GM19240 (cell line): ENCODE results near the gene ADAMTS17.
"Not testable (repeated sequence)": the region's sequence is repeated elsewhere in the genome, so short reads cannot be mapped to it uniquely, and the experiment has no call there.

Source experiments
- DNase-seq: peaks from one replicate; pipeline ENCODE4 v3.0.0; 2011; ENCODE audit warnings: low spot score; ENCODE audit not compliant: insufficient read length

Gene ADAMTS17

DNA sequence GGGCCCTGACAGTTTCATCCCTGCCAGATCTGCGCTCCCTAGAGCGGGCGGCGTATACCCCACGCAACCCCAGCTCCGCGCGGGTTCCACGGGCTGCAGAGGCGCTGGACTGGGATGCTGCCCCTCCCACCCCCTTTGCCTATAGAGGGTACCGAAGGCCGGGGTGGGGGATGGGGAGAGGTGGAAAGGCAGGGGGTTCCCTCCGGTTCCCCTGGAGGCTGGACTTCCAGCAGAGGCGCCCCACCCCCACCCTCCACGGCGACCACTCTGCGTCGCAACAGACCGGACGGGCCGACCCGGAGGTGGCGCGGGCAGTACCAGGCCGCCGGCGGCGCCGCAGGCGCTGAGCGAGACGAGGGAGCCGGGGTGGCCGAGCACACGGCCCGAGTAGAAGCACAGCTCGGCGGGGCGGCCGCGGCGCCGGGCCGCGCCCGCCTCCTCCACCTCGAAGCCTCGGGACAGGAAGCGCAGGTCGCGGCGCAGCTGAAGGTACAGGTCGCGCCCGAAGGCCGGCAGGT, 995 bp downstream of the ADAMTS17 start:
- no peak for DNase-seq

DNA sequence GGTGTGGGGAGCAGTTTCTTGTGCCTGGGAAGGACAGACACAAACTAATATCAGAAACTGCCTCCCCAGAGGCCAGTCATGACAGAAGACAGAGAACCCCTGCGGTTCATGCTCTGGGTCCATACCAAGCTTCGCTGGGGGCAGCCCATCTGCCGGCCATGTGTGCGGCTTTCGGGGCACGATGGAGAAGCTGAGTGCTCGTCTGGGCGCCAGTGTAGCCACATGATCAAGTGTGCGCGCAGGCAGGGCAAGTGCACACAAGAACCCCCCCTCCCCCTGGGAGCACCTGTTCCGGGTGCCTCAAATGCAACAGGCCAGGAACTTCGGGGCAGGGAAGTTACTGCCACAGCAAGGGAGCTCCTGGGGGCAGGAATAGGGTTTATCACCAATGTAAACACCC, 1.8 kb downstream of the ADAMTS17 start:
- no peak for DNase-seq

DNA sequence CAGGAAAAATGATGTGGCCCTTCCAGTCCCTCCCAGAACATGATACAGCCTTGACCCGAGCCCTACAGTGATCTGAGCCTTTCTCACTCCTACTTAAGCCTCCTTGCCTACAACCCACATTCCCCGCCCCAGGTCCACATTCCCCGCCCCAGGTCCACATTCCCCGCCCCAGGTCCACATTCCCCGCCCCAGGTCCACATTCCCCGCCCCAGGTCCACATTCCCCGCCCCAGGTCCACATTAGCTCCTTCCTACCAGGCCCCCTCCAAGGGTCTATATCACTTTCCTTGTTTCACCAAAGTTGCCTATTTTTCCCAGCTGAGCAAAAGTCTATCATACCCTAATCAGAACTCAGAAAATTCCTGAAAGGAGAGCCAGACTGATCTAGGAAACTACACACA, 2.3 kb downstream of the ADAMTS17 start:
- not testable (repeated sequence) for DNase-seq

DNA sequence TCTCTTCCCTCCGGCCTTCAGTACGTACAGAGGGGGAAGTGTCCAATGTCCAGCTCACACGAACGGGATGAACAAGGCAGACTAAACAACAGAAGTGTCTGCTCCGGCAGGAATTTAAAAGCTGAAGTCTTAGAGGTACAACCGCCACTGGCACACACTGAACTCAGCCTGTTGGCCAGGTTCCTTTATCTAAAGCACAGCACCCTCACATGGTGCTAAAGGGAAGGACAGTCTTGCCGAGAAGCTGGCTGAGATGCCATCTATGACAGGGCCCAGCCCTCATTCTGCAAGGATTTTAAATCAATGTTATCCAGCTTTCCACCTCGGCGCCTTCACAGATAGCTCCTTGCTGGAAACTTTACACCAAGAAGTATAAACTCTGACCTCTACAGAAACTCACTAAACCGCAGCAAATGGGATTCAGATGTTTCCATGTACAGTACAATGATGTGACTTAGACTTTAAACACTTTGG, 2.8 kb downstream of the ADAMTS17 start:
- no peak for DNase-seq

DNA sequence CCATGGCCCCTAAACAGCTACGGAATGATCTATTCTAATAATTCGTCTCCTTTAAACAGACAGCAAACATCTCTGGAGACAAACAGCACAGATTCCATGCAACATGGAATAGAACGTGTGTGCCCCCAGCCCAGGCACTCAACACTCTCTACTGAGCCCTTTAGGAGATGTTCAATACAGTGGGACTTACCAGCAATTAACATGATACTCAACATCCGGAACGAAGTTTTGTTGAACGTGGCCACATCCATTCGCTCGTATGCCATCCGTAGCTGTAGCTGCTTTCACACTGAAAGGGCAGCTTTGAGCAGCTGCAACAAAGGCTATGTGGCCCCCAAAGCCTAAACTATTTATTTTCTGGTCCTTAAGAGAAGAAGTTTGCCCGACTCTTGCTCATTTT, 3.5 kb downstream of the ADAMTS17 start:
- DNase-seq: no peak

DNA sequence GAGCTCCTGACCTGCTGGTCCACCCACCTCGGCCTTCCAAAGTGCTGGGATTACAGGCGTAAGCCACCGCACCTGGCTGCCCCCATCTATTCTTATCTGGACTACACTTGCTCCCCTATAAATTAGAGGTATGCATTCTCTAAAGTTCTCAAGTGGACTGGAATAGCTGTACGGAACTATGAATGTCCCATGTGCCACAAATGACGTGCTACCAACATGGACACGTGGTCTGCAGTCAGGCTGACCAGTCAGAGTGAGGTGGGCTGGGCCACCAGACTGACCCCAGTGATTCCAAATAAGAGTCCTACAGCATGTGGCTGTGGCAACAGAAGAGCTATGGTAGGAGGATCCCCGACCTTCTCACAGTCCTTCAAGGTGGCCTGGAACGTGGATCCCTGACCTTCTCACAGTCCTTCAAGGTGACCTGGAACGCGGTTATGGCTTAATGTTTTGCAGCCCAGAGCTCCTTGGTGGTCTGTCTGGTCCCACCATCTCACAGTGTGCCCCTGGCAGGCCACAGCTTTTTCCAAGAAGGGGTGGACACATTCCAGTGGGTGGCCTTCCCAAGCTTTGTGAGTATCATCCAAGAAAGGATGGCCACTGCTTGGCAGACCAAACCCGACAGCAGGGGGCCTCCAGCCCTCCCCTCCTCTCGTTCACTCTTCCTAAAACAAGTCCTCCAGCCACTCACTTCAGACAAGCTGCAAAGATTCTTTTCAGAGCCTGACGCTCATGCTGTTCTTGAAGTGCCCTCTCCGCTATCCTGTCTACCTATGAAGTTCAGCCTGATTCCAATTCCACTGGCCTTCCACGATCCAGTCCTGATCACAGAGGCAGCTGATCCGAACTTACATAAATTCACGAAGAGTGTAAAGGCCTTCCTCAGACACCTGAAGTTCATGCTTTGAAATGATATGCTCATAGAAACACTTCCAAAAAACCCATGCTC, 4.4 kb downstream of the ADAMTS17 start:
- no peak for DNase-seq

DNA sequence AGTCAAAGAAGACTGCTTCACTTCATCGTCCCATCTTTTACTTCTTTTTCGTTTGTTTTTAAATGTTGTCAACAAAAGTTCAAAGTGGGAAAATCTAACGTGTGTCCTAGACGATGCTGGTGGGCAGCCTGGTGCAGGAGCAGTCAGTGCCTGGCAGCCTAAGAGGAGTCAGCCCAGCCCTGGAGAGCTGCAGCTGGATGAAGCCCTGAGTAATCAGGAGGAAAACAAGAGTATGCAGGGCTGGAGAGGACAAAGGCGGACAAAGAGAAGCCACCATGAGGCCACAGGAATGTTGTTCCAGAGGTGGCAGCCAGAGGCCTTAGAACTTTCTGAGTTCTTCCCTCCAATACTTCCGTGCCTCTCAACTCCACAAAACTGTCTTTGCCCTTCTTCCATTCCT, 5.7 kb downstream of the ADAMTS17 start:
- DNase-seq: no peak

DNA sequence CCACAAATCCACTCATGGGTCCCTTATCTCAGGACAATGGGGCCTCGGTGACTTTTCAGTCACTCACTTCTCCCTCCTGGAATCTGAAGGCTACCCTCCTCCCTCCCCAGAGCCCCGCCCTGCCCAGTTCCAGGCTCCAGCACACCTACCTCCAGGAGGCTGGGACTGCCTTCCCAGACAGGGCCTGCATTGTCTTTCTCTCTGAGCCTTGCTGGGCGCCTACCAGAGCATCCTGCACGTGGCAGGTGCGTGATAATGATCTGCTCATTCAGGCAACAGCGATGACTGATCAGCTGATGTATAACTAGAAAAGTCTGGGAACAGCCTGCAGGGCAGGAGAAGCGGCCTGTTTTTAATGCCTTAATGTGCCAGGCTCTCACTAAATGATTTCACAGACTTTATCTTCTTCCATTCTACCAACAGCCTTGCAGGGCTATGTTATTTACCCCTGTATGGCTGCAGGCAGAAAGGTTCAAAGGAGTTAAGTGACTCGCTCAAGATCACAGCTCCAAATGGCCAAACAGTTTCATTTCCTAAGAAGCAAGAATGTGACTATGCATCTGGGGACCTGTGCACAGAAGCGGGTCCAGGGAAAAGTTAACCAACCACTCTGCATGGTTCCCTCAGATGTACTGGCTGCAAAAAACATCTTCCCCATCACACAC, 6.3 kb downstream of the ADAMTS17 start:
- no peak for DNase-seq

DNA sequence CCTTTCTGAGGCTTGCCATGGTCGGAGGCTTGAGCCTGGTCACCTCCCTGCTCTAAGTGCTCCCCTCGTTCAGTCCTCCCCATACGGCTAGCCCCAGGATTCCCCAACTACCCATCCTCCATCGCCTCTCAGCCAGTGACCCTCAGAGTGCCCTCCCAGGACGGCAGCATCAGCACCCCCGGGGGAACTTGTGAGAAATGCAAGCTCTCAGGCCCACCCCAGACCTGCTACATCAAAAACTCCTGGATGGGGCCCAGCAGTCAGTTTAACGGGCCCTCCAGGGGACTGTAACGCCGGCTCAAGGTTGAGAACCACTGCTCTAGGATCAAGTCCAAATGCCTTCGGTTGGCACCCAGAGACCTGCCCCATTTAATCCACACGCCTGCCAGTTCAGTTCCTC, 6.9 kb downstream of the ADAMTS17 start:
- no peak for DNase-seq

DNA sequence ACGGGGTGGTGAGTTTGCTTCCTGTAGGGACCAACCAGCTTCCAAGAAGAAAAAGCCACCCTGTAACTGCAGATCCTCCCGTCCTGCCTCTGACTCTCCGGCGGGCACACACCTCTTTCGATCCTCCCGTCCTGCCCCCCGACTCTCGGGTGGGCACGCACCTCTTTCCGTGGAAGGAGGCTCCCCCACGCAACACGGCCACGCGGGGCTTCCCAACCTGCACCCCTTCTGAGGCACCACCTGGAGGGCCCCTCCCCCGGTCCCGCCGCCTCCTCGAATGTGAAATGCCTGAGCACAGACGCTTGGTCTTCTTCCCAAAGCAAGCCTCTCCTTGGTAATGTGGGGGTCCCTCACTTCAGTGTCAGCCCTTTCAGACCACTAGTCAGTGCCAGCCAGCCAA, 7.3 kb downstream of the ADAMTS17 start:
- DNase-seq: no peak

DNA sequence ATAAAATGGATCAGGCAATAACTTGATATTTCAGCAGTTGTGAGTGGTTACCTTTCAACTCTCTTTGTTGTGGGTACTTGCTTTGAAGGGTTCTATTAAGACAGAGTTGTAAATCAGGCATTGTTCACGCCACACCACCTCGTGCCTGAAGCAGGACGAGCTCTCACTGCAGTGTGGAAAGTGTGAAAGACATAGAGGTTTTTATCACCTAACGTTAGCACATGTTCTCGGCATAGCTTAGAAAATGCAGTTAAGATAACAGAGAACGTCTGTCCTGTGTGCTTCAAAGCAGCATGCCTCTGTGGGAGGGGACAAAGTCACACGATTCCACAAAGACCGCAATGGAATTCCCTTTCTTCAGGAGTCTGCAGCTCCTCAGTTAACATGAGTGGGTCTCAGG, 7.8 kb downstream of the ADAMTS17 start:
- no peak for DNase-seq

DNA sequence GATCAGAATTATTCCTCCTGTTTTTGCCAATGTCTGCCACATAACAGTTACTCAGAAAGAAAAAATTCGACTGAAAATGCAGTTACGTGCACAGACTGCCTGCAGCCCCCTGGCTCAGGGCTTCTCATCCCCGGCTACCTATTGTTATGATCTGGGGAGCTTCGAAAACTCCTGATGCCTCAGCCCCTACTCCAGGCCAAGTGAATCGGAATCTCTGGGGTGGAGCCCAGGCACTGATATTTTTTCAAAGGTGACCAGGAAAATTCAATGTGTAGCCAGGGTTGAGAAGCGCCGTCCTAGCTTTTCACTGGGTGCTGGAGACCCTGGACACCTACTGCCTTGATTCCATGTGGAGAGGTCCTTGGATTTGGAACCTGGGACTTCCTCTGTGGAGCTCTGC, 8.5 kb downstream of the ADAMTS17 start:
- DNase-seq: no peak

DNA sequence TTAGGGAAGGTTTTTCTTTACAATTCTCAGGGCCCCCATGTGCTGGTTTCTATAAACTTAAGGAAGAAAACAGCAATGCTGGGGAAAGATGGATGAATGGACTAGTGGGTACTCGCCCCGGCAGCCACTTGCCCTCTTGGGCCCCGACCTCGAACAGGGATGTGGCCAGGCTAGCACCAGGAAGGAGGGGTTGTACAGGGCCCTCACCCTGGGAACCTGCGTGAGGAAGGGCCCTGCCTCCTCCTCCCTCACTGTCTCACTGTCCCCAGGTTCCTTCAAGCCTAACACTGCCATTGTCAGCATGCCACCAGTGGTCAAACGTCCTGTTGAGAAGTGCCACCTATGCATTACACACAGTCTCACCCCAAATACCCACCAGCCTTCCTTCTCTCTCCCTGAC, 9.1 kb downstream of the ADAMTS17 start:
- no peak for DNase-seq

DNA sequence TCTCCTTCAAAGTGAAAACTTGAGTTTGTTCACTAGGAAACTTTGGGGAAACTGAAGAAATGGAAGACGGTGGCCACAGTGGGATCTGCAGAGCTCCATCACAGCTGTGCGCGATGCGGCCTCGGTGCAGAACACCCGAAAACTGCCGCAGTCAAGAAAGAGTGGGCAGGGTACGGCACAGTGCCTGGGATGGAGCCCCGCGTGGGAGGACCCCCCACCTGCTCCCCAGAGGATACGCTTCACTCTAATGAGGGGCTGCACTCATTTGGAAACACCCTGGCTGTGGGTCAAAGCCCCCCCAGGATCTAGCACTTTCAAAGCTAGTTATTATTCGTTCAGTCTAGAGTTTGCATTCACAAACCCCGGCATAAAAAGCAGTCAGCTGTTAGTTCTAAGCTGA, 9.5 kb downstream of the ADAMTS17 start:
- no peak for DNase-seq

DNA sequence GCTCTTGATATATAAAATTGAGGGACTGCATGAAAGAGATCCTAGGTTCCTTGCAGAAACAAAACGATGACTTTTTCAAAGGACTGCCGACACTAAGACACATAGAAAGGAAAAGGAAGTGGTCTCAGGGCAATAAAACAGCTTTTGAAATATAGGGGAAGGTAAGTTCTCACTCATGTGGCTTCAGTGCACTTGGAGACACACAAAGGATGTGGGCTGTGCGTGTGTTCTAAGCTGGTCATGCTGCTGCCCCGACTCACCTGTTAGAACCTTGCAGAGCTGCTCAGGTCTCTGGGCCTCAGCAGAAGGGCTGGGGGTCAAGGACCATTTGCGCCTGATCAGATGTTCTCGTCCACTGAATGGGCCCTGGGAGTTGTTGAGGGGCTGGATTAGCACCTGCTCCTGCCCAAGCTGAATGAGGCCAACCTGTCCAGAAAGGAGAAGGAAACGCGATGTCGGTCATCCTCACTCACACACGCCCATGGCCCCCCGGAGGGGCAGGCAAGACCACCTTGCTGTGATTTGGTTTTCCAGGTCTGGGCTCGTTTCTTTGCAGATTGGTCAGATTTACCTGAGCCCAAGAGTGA, 11.1 kb downstream of the ADAMTS17 start:
- DNase-seq: no peak

DNA sequence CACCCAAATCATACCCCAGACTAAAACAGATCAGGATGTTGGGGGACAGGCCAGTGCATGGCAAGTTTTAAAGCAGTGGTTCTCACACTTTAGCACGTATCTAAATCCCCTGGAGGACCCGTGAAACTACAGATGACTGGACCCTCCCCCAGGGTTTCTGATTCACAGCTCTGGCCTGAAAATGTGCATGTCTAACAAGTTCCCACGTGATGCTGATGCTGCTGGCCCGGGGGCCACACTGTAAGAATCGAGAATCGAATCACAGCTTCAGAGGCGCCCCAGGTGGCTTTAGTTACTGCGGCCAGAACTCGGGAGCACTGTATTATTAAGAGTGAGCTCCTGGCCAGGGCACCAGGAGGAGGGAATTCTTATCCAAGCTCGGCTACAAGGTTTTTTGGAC, 11.6 kb downstream of the ADAMTS17 start:
- DNase-seq: no peak

DNA sequence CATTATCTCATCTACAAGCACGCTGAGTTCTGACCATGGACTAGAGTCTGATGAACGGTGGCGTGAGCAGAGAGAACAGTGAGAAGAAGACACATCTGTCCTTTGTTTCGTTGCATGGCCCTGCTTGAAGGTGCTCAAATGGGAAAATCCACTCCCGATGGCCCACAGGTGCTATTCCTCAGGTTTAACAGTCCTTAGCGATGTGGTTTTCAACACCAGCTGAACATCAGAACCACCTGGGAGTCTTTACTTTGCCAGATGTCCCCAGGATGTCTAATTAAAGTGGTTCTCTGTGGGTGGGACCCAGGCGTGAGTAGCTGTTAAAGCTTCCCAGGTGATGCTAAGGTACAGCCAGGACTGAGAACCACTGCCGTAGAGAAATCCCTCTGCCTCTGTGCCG, 13.0 kb downstream of the ADAMTS17 start:
- DNase-seq: no peak

DNA sequence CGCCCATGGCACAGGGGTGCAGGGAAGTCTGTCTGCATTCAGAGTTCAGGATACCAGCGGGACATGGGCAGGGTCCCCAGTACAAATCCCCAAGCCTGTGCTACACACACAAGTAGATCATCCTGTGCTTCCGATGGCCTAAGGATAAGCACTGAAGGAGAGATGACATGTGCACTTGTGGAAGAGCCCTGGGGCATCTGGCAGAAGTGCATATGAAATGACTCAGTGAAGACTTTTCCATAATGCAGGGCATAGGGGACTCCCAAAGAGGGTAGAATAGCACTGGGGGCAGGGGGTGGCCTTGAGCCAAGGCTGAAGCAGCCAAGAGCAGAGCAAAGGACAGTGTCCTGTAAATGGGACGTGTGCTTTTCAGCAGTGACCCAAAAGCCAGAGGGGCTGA, 22.9 kb downstream of the ADAMTS17 start:
- no peak for DNase-seq

DNA sequence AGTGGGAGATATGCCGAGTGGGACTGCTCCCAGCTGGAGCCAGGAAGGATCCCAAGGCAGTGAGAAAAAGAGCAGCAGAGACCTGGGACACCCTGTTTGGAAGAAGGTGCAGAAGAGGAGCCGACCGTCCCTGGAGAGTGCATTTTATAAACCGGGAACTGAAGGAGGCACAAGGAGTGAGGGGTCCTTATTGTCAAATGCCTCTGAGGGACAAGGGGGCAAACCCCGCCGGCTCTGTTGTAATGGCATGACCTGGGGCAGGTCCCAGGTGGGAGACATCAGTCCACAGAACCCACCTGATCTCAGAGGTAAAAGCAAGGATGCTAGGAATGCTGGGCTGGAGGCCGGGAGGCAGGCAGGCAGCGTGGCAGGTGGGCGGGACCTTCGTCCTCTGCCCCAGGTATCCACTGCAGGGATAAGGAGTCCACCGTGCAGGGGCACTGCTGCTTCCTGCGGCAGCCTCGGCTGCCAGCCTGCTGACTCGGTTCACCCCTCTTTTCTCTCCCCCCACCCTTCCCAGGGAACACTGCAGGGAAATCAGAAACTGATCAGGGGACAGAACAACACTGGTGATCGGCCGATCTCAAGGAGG, 26.9 kb downstream of the ADAMTS17 start:
- DNase-seq: no peak

DNA sequence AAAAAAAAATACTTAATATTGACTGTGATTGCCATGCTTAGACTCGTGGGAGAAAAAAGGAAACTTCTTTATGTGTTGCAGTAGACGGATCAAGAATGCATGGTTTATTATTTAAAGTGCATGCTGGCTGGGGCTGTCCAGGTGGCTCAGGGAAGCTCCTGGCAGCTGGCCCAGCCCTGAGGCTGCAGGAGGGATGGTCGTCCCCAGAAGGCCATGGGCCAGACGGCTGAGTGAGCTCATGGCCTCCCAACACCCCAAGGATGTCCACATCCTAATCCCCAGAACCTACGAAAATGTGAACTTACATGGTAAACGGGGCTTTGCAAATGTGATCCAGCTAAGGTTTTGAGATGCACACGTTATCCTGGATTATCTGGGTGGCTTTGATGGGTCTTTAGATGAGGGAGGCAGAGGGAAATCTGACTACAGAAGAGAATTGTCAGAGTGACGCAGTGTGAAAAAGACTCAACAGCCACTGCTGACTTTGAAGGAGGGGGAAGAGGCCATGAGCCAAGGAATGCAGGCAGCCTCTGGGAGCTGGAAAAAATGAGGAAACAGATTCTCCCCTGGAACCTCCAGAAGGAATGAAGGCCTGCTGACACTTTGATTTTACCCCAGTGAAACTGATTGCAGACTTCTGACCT, 29.8 kb downstream of the ADAMTS17 start:
- DNase-seq: no peak

DNA sequence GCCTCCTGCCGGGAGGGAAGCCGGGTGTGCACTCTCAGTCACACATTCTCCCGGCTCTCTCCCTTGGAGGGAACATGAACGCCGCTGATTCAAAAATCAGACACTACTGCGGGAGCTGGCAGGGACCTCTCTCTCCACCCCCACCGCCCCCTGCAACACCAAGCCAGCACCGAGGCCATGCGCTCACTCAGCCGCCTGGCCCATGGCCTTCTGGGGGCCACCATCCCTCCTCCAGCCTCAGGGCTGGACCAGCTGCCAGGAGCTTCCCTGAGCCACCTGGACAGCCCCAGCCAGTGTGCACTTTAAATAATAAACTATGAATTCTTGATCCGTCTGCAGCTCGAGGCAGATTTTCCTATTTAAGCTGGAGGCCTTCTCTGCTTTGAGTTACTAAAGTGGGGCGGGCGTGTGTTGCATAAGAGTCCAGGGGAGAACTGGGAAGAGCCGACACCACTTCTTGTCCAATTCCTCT, 30.6 kb downstream of the ADAMTS17 start:
- DNase-seq: no peak
